ENCODE data around the gene GOLGA5.

GOLGA5 gene

GRCh38 chr14:92880851-92881250 is 86.7 kb downstream of the GOLGA5 start:
- DNase-seq: peak; percentile 2

GRCh38 chr14:92883066-92883465 is 89.0 kb downstream of the GOLGA5 start:
- DNase-seq: no peak

GRCh38 chr14:92884410-92884809 is 90.3 kb downstream of the GOLGA5 start:
- no peak for DNase-seq

- no peak for DNase-seq
Observed at GRCh38 chr14:92885279-92886061, 91.4 kb downstream of the GOLGA5 start.

- no peak for DNase-seq
Observed at GRCh38 chr14:92886337-92886736, 92.2 kb downstream of the GOLGA5 start.

- DNase-seq: no peak
Observed at GRCh38 chr14:92887157-92887556, 93.1 kb downstream of the GOLGA5 start.

- no peak for DNase-seq
Observed at GRCh38 chr14:92888896-92889295, 94.8 kb downstream of the GOLGA5 start.
